ENCODE measurements around the gene ALOX15B.

DNA sequence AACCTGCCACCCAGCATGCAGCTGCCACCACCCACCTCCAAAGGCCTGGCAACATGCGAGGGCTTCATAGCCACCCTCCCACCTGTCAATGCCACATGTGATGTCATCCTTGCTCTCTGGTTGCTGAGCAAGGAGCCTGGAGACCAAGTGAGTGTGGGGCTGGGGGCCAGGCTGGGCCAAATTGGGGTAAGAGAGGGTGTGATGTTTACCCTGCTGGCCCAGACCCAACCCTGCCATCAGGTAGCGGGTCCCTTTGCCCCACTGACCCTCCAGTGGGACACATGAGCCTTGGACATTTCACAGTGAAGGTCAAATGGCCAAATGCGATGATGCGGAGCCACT lies 8.9 kb downstream of the ALOX15B start:
- TF ChIP-seq, protein P1, sequence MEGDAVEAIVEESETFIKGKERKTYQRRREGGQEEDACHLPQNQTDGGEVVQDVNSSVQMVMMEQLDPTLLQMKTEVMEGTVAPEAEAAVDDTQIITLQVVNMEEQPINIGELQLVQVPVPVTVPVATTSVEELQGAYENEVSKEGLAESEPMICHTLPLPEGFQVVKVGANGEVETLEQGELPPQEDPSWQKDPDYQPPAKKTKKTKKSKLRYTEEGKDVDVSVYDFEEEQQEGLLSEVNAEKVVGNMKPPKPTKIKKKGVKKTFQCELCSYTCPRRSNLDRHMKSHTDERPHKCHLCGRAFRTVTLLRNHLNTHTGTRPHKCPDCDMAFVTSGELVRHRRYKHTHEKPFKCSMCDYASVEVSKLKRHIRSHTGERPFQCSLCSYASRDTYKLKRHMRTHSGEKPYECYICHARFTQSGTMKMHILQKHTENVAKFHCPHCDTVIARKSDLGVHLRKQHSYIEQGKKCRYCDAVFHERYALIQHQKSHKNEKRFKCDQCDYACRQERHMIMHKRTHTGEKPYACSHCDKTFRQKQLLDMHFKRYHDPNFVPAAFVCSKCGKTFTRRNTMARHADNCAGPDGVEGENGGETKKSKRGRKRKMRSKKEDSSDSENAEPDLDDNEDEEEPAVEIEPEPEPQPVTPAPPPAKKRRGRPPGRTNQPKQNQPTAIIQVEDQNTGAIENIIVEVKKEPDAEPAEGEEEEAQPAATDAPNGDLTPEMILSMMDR (IDR thresholded peaks at IDR 0.05; ENCODE audit: borderline replicate concordance, extremely low read depth, low read length, poor library complexity, severe bottlenecking) = no peak
- no peak for TF ChIP-seq EZH2 (IDR thresholded peaks at IDR 0.05; ENCODE audit: borderline replicate concordance, low read depth, low read length, severe bottlenecking)

Measured in DND-41 (cell line).